Measurements from ENCODE around the gene SIPA1L3.

GRCh38 chr19:37896180-37896579 lies 10.8 kb upstream of the SIPA1L3 start:
- no peak for TF ChIP-seq CTCFL (IDR thresholded peaks at IDR 0.05; ENCODE audit: borderline replicate concordance, insufficient read depth, low read depth, low read length, poor library complexity, severe bottlenecking)
- TF ChIP-seq TCF3 (CRISPR knock-in tag; IDR thresholded peaks at IDR 0.05): no peak
- no peak for TF ChIP-seq E2F8 (IDR thresholded peaks at IDR 0.05; ENCODE audit: low read depth, partially characterized antibody)

Measured in K562 (cell line).